GM23338 (cell line): ENCODE data around the gene PDGFC. TPM values are rescaled to one million over a fixed set of nuclear protein-coding genes. Genes with fewer than 3 reads are reported as not detected.

ENCODE experiments used
- ATAC-seq: fragments of 200-7000 bp; cut with Tn5 transposase; 3 replicates; pipeline ENCODE4 v1.9.1; 2020
- DNase-seq: peaks from one replicate; pipeline ENCODE4 v3.0.0-alpha.2; 2015; ENCODE audit warnings: low spot score
- H2AFZ ChIP-seq: fragments of 200-600 bp; sonication (generic); 2 replicates; pipeline ENCODE4 v1.8.0; 2016; ENCODE audit warnings: antibody characterized with exemption, mild to moderate bottlenecking, moderate library complexity
- H3F3A ChIP-seq: fragments of 200-600 bp; sonication (generic); replicated peaks from 2 replicates; pipeline ENCODE4 v1.8.0; 2017; ENCODE audit warnings: antibody characterized with exemption, mixed run types, low read depth
- H3K27ac ChIP-seq: fragments of 200-600 bp; sonication (generic); 2 replicates; pipeline ENCODE4 v1.6.1; 2016; ENCODE audit warnings: low read depth
- H3K27me3 ChIP-seq: fragments of 200-600 bp; sonication (generic); 2 replicates; pipeline ENCODE4 v1.8.0; 2016; ENCODE audit warnings: mild to moderate bottlenecking, mixed run types, moderate library complexity; ENCODE audit not compliant: insufficient read depth
- H3K36me3 ChIP-seq: fragments of 200-600 bp; sonication (generic); 2 replicates; pipeline ENCODE4 v1.8.0; 2016; ENCODE audit warnings: mild to moderate bottlenecking; ENCODE audit not compliant: insufficient read depth
- H3K4me1 ChIP-seq: fragments of 200-600 bp; sonication (generic); 2 replicates; pipeline ENCODE4 v1.8.0; 2016; ENCODE audit warnings: mild to moderate bottlenecking, moderate library complexity; ENCODE audit not compliant: insufficient read depth
- H3K4me2 ChIP-seq: fragments of 200-600 bp; sonication (generic); 2 replicates; pipeline ENCODE4 v1.7.1; 2017; ENCODE audit warnings: mixed run types
- H3K4me3 ChIP-seq: fragments of 200-600 bp; sonication (generic); 2 replicates; pipeline ENCODE4 v1.6.1; 2016; ENCODE audit warnings: mixed run types
- H3K79me2 ChIP-seq: fragments of 200-600 bp; sonication (generic); replicated peaks from 2 replicates; pipeline ENCODE4 v1.8.0; 2017; ENCODE audit warnings: mild to moderate bottlenecking; ENCODE audit not compliant: insufficient read depth
- H3K9me2 ChIP-seq: fragments of 200-600 bp; sonication (generic); 2 replicates; pipeline ENCODE4 v1.8.0; 2017; ENCODE audit not compliant: insufficient read depth
- H4K20me1 ChIP-seq: fragments of 200-600 bp; sonication (generic); replicated peaks from 2 replicates; pipeline ENCODE4 v1.8.0; 2017; ENCODE audit warnings: mild to moderate bottlenecking; ENCODE audit not compliant: insufficient read depth
- H3K27ac Mint-ChIP-seq: 2 replicates; pipeline ENCODE4 v1.8.0; 2020; ENCODE audit warnings: inconsistent platforms, mild to moderate bottlenecking, moderate library complexity, mixed read lengths
- H3K27me3 Mint-ChIP-seq: 3 replicates; pipeline ENCODE4 v1.8.0; 2022; ENCODE audit warnings: low read depth, mild to moderate bottlenecking, moderate library complexity, mixed read lengths, inconsistent platforms; ENCODE audit not compliant: insufficient read depth, poor library complexity
- H3K36me3 Mint-ChIP-seq: 3 replicates; pipeline ENCODE4 v1.8.0; 2021; ENCODE audit warnings: low read depth, mild to moderate bottlenecking, inconsistent platforms, moderate library complexity, mixed read lengths
- H3K4me1 Mint-ChIP-seq: 3 replicates; pipeline ENCODE4 v1.8.0; 2020; ENCODE audit warnings: mild to moderate bottlenecking, inconsistent platforms, mixed read lengths
- H3K4me3 Mint-ChIP-seq: 3 replicates; pipeline ENCODE4 v1.8.0; 2021; ENCODE audit warnings: moderate library complexity, mild to moderate bottlenecking, inconsistent platforms, mixed read lengths
- H3K9me3 Mint-ChIP-seq: 3 replicates; pipeline ENCODE4 v1.8.0; 2020; ENCODE audit warnings: moderate library complexity, mild to moderate bottlenecking, inconsistent platforms, mixed read lengths
- CREB1 ChIP-seq: fragments of 250-450 bp; sonication (Bioruptor Pico); IDR thresholded peaks from 2 replicates; pipeline ENCODE4 v1.5.0; 2020; ENCODE audit warnings: low read depth, mild to moderate bottlenecking, moderate library complexity
- CTCF ChIP-seq, 2 experiments: fragments of 200-600 bp in 1 of 2; sonication (generic) in 1 of 2; conservative IDR thresholded peaks; 2 replicates each; pipeline versions ENCODE4 v1.5.1 to v1.6.1; 2016 to 2017; ENCODE audit warnings: antibody characterized with exemption in 2 of 2, low read depth in 2 of 2, mild to moderate bottlenecking in 2 of 2, moderate library complexity in 1 of 2
- ETS1 ChIP-seq: IDR thresholded peaks from 2 replicates; pipeline ENCODE4 v1.6.1; 2016; ENCODE audit warnings: antibody characterized with exemption
- EZH2 ChIP-seq: fragments of 200-600 bp; sonication (generic); IDR thresholded peaks from one replicate; pipeline ENCODE4 v1.8.0; 2017; ENCODE audit warnings: antibody characterized with exemption, mild to moderate bottlenecking, low read depth; ENCODE audit not compliant: unreplicated experiment
- EZH2phosphoT487 ChIP-seq: fragments of 200-600 bp; sonication (generic); IDR thresholded peaks from one replicate; pipeline ENCODE4 v1.8.1; 2018; ENCODE audit warnings: antibody characterized with exemption; ENCODE audit not compliant: unreplicated experiment
- JUNB ChIP-seq: IDR thresholded peaks from one replicate; pipeline ENCODE4 v1.6.1; 2016; ENCODE audit warnings: antibody characterized with exemption; ENCODE audit not compliant: unreplicated experiment
- NANOG ChIP-seq: IDR thresholded peaks from 2 replicates; pipeline ENCODE4 v1.6.1; 2016; ENCODE audit warnings: antibody characterized with exemption, borderline replicate concordance
- POLR2AphosphoS5 ChIP-seq: IDR thresholded peaks from 2 replicates; pipeline ENCODE4 v1.6.1; 2016; ENCODE audit warnings: antibody characterized with exemption, low read depth
- STAT1 ChIP-seq: IDR thresholded peaks from one replicate; pipeline ENCODE4 v1.6.1; 2016; ENCODE audit warnings: antibody characterized with exemption; ENCODE audit not compliant: unreplicated experiment
- ZNF114 ChIP-seq: fragments of 250-450 bp; sonication (Bioruptor Pico); IDR thresholded peaks from 2 replicates; pipeline ENCODE4 v1.5.0; 2020; ENCODE audit warnings: mild to moderate bottlenecking, moderate library complexity
- ZNF331 ChIP-seq: fragments of 250-450 bp; sonication (Bioruptor Pico); IDR thresholded peaks from 2 replicates; pipeline ENCODE4 v1.5.0; 2020; ENCODE audit warnings: low read depth, mild to moderate bottlenecking, moderate library complexity
- polyA plus RNA-seq: library from polyadenylated mRNA; unstranded; fragments of >200 nt; fragmentation: Nextera tagmentation; extraction: Ambion mirVana; gene quantifications from 2 replicates; pipeline ENCODE4 v1.2.1, GENCODE V29; 2016
- total RNA-seq: library from RNA; depleted of rRNA; stranded (reverse); fragments of >200 nt; shearing (Covaris generic); gene quantifications from 2 replicates; pipeline ENCODE4 v1.2.3, GENCODE V29; 2014
- TF ChIP-seq, protein P1 (sequence below): IDR thresholded peaks from one replicate; pipeline ENCODE4 v1.6.1; 2018; ENCODE audit warnings: antibody characterized with exemption; ENCODE audit not compliant: unreplicated experiment

The PDGFC gene
- total and polyA plus RNA-seq, 2 experiments from 2014 or later = 1.3 to 3.4 TPM

DNA sequence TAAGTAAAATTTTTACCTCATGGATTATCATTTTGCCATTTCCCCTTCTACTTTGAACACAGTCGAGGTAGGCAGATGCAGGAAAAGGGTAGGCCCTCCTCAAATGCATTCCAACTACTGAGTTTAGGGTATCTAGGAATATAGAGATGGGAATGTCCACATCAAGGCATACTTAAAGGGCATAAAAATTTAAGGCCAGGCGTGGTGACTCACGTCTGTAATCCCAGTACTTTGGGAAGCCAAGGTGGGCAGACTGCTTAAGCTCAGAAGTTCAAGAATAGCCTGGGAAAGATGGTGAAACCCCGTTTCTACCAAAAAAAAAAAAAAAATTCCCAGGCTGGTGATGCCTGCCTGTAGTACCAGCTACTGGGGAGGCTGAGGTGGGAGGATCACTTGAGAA is 146.5 kb downstream of the PDGFC start:
- DNase-seq (no peak), ATAC-seq (no peak)
- Mint-ChIP-seq H3K4me3 (no peak overlapping the region), H3K9me3 (no peaks in the 10 kb centered on the region), H3K27ac (no peak overlapping the region), H3K4me1 (no peaks in the 10 kb centered on the region), H3K27me3 (peaks cover 2% of the 10 kb centered on the region), H3K36me3 (no peaks in the 10 kb centered on the region)
- no peak overlapping the region for H3K4me2 ChIP-seq
- no peak overlapping the region for H2AFZ ChIP-seq
- no peaks in the 10 kb centered on the region for H3F3A ChIP-seq
- no peaks in the 10 kb centered on the region for H3K27me3 ChIP-seq
- no peaks in the 10 kb centered on the region; the same call in 1 of the 2 replicates for H4K20me1 ChIP-seq
- no peak overlapping the region for H3K27ac ChIP-seq
- TF ChIP-seq CTCF (conservative IDR thresholded peaks at IDR 0.05; ENCODE audit: low read depth in 2 of 2) (no peak), POLR2AphosphoS5 (no peak), ZNF331 (no peak), NANOG (no peak), STAT1 (no peak), ETS1 (no peak), ZNF114 (CRISPR knock-in tag) (no peak), EZH2phosphoT487 (no peak), EZH2 (no peak), JUNB (no peak), CREB1 (CRISPR knock-in tag) (no peak)
- TF ChIP-seq, protein P1, sequence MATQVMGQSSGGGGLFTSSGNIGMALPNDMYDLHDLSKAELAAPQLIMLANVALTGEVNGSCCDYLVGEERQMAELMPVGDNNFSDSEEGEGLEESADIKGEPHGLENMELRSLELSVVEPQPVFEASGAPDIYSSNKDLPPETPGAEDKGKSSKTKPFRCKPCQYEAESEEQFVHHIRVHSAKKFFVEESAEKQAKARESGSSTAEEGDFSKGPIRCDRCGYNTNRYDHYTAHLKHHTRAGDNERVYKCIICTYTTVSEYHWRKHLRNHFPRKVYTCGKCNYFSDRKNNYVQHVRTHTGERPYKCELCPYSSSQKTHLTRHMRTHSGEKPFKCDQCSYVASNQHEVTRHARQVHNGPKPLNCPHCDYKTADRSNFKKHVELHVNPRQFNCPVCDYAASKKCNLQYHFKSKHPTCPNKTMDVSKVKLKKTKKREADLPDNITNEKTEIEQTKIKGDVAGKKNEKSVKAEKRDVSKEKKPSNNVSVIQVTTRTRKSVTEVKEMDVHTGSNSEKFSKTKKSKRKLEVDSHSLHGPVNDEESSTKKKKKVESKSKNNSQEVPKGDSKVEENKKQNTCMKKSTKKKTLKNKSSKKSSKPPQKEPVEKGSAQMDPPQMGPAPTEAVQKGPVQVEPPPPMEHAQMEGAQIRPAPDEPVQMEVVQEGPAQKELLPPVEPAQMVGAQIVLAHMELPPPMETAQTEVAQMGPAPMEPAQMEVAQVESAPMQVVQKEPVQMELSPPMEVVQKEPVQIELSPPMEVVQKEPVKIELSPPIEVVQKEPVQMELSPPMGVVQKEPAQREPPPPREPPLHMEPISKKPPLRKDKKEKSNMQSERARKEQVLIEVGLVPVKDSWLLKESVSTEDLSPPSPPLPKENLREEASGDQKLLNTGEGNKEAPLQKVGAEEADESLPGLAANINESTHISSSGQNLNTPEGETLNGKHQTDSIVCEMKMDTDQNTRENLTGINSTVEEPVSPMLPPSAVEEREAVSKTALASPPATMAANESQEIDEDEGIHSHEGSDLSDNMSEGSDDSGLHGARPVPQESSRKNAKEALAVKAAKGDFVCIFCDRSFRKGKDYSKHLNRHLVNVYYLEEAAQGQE = no peak
- H3K9me2 ChIP-seq = no peaks in the 10 kb centered on the region
- H3K4me1 ChIP-seq = no peaks in the 10 kb centered on the region
- no peaks in the 10 kb centered on the region for H3K36me3 ChIP-seq
- no peaks in the 10 kb centered on the region for H3K79me2 ChIP-seq
- no peak overlapping the region for H3K4me3 ChIP-seq
